ENCODE measurements around the gene EBF4.

Gene EBF4

GRCh38 chr20:2700913-2701620 lies 8.5 kb downstream of the EBF4 start:
- DNase-seq (ENCODE audit: low read depth) = no peak
- no peak overlapping the region for H3K4me3 ChIP-seq (replicated peaks; ENCODE audit: low read depth, low read length)
- no peak for TF ChIP-seq CTCF (IDR thresholded peaks at IDR 0.05; ENCODE audit: low read length, missing control alignments)

GRCh38 chr20:2701671-2702081 lies 9.1 kb downstream of the EBF4 start:
- no peak for DNase-seq (ENCODE audit: low read depth)
- TF ChIP-seq CTCF (IDR thresholded peaks at IDR 0.05; ENCODE audit: low read length, missing control alignments) = no peak
- H3K4me3 ChIP-seq (replicated peaks; ENCODE audit: low read depth, low read length) = no peak overlapping the region

GRCh38 chr20:2703716-2704475 lies 11.3 kb downstream of the EBF4 start:
- DNase-seq (ENCODE audit: low read depth) = no peak
- TF ChIP-seq CTCF (IDR thresholded peaks at IDR 0.05; ENCODE audit: low read length, missing control alignments) = no peak
- H3K4me3 ChIP-seq (replicated peaks; ENCODE audit: low read depth, low read length) = no peak overlapping the region

- TF ChIP-seq CTCF (IDR thresholded peaks at IDR 0.05; ENCODE audit: low read length, missing control alignments) = no peak
- DNase-seq (ENCODE audit: low read depth) = no peak
- H3K4me3 ChIP-seq (replicated peaks; ENCODE audit: low read depth, low read length) = no peak overlapping the region
These were observed 13.5 kb downstream of the EBF4 start for GRCh38 chr20:2705931-2706645.

GRCh38 chr20:2706688-2707352 lies 14.2 kb downstream of the EBF4 start:
- no peak overlapping the region for H3K4me3 ChIP-seq (replicated peaks; ENCODE audit: low read depth, low read length)
- no peak for DNase-seq (ENCODE audit: low read depth)
- no peak for TF ChIP-seq CTCF (IDR thresholded peaks at IDR 0.05; ENCODE audit: low read length, missing control alignments)

- no peak for TF ChIP-seq CTCF (IDR thresholded peaks at IDR 0.05; ENCODE audit: low read length, missing control alignments)
- no peak overlapping the region for H3K4me3 ChIP-seq (replicated peaks; ENCODE audit: low read depth, low read length)
- DNase-seq (ENCODE audit: low read depth) = no peak
These were observed 14.9 kb downstream of the EBF4 start for GRCh38 chr20:2707353-2708072.

Measured in fibroblast of pulmonary artery (primary cell).